ENCODE results near the gene PURA.

PURA gene

GRCh38 chr5:140112685-140113179 is 1.2 kb upstream of the PURA start:
- no peak overlapping the region for H3K4me3 ChIP-seq (ENCODE audit: low read length)
- H3K27me3 ChIP-seq (ENCODE audit: insufficient read depth, low read length), result peaks cover 54% of the 10 kb centered on the region
- H3K36me3 ChIP-seq (ENCODE audit: insufficient read depth, low read length), result no peaks in the 10 kb centered on the region
- H3K4me1 ChIP-seq (ENCODE audit: insufficient read depth, low read length), result peaks cover 37% of the 10 kb centered on the region
- H2AFZ ChIP-seq (ENCODE audit: low read depth, low read length), result no peak overlapping the region
- H3K9me3 ChIP-seq (ENCODE audit: low read length), result no peaks in the 10 kb centered on the region

GRCh38 chr5:140113180-140113698 is 670 bp upstream of the PURA start:
- H3K9me3 ChIP-seq (ENCODE audit: low read length), result no peaks in the 10 kb centered on the region
- H3K4me1 ChIP-seq (ENCODE audit: insufficient read depth, low read length), result peaks cover 37% of the 10 kb centered on the region
- H2AFZ ChIP-seq (ENCODE audit: low read depth, low read length), result peak overlapping the region; percentile 63
- no peaks in the 10 kb centered on the region for H3K36me3 ChIP-seq (ENCODE audit: insufficient read depth, low read length)
- H3K27me3 ChIP-seq (ENCODE audit: insufficient read depth, low read length), result peaks cover 52% of the 10 kb centered on the region
- peak overlapping the region; percentile 68 for H3K4me3 ChIP-seq (ENCODE audit: low read length)

GRCh38 chr5:140114341-140115185 is 654 bp downstream of the PURA start:
- Histone ChIP-seq H3K4me3 (ENCODE audit: low read length) (peak overlapping the region; percentile 68), H3K36me3 (ENCODE audit: insufficient read depth, low read length) (no peaks in the 10 kb centered on the region), H3K4me1 (ENCODE audit: insufficient read depth, low read length) (peaks cover 34% of the 10 kb centered on the region), H3K27me3 (ENCODE audit: insufficient read depth, low read length) (peaks cover 39% of the 10 kb centered on the region), H3K9me3 (ENCODE audit: low read length) (no peaks in the 10 kb centered on the region), H2AFZ (ENCODE audit: low read depth, low read length) (peak overlapping the region; percentile 46)

GRCh38 chr5:140115186-140115500 is 1.2 kb downstream of the PURA start:
- Histone ChIP-seq H3K4me1 (ENCODE audit: insufficient read depth, low read length) (peaks cover 34% of the 10 kb centered on the region), H2AFZ (ENCODE audit: low read depth, low read length) (no peak overlapping the region), H3K36me3 (ENCODE audit: insufficient read depth, low read length) (no peaks in the 10 kb centered on the region), H3K9me3 (ENCODE audit: low read length) (no peaks in the 10 kb centered on the region), H3K4me3 (ENCODE audit: low read length) (peak overlapping the region; percentile 68), H3K27me3 (ENCODE audit: insufficient read depth, low read length) (peaks cover 33% of the 10 kb centered on the region)

GRCh38 chr5:140116716-140117115 is 2.8 kb downstream of the PURA start:
- no peak overlapping the region for H3K4me3 ChIP-seq (ENCODE audit: low read length)
- H3K4me1 ChIP-seq (ENCODE audit: insufficient read depth, low read length), result peaks cover 34% of the 10 kb centered on the region
- H3K36me3 ChIP-seq (ENCODE audit: insufficient read depth, low read length), result no peaks in the 10 kb centered on the region

GRCh38 chr5:140117523-140117922 is 3.6 kb downstream of the PURA start:
- no peak overlapping the region for H3K4me3 ChIP-seq (ENCODE audit: low read length)
- no peaks in the 10 kb centered on the region for H3K36me3 ChIP-seq (ENCODE audit: insufficient read depth, low read length)
- H3K27me3 ChIP-seq (ENCODE audit: insufficient read depth, low read length), result peaks cover 10% of the 10 kb centered on the region
- no peak overlapping the region for H2AFZ ChIP-seq (ENCODE audit: low read depth, low read length)
- H3K9me3 ChIP-seq (ENCODE audit: low read length), result no peaks in the 10 kb centered on the region
- H3K4me1 ChIP-seq (ENCODE audit: insufficient read depth, low read length), result peaks cover 34% of the 10 kb centered on the region

More at GRCh38 chr5:140116716-140117115, 2.8 kb downstream of the PURA start:
- Histone ChIP-seq H3K27me3 (ENCODE audit: insufficient read depth, low read length) (peaks cover 18% of the 10 kb centered on the region), H2AFZ (ENCODE audit: low read depth, low read length) (no peak overlapping the region), H3K9me3 (ENCODE audit: low read length) (no peaks in the 10 kb centered on the region)

GRCh38 chr5:140118302-140118936 is 4.5 kb downstream of the PURA start:
- H3K4me1 ChIP-seq (ENCODE audit: insufficient read depth, low read length), result peaks cover 31% of the 10 kb centered on the region
- H3K36me3 ChIP-seq (ENCODE audit: insufficient read depth, low read length), result no peaks in the 10 kb centered on the region
- no peaks in the 10 kb centered on the region for H3K9me3 ChIP-seq (ENCODE audit: low read length)
- H2AFZ ChIP-seq (ENCODE audit: low read depth, low read length), result no peak overlapping the region
- H3K27me3 ChIP-seq (ENCODE audit: insufficient read depth, low read length), result peaks cover 2% of the 10 kb centered on the region
- no peak overlapping the region for H3K4me3 ChIP-seq (ENCODE audit: low read length)

- H3K27me3 ChIP-seq (ENCODE audit: insufficient read depth, low read length), result peaks cover under 1% of the 10 kb centered on the region
Measured at GRCh38 chr5:140125637-140126036, 11.7 kb downstream of the PURA start, which contains the start of gene IGIP. IGIP (plus strand) TSS chr5:140125937; CDS start chr5:140128477, 2,540 bp downstream.

GRCh38 chr5:140126315-140127012 is 12.6 kb downstream of the PURA start:
- Histone ChIP-seq H3K4me1 (ENCODE audit: insufficient read depth, low read length) (no peaks in the 10 kb centered on the region), H2AFZ (ENCODE audit: low read depth, low read length) (no peak overlapping the region), H3K9me3 (ENCODE audit: low read length) (no peaks in the 10 kb centered on the region), H3K4me3 (ENCODE audit: low read length) (no peak overlapping the region), H3K27me3 (ENCODE audit: insufficient read depth, low read length) (peaks cover 3% of the 10 kb centered on the region), H3K36me3 (ENCODE audit: insufficient read depth, low read length) (no peaks in the 10 kb centered on the region)

More at GRCh38 chr5:140125637-140126036, 11.7 kb downstream of the PURA start, which contains the start of gene IGIP:
- no peaks in the 10 kb centered on the region for H3K36me3 ChIP-seq (ENCODE audit: insufficient read depth, low read length)
- no peaks in the 10 kb centered on the region for H3K4me1 ChIP-seq (ENCODE audit: insufficient read depth, low read length)
- H3K9me3 ChIP-seq (ENCODE audit: low read length), result no peaks in the 10 kb centered on the region
- no peak within 1 kb of the TSS for H3K4me3 ChIP-seq (ENCODE audit: low read length)
- no peak within 1 kb of the TSS for H2AFZ ChIP-seq (ENCODE audit: low read depth, low read length)

- Histone ChIP-seq H3K4me3 (ENCODE audit: low read length) (no peak overlapping the region), H3K4me1 (ENCODE audit: insufficient read depth, low read length) (no peaks in the 10 kb centered on the region), H3K27me3 (ENCODE audit: insufficient read depth, low read length) (peaks cover 19% of the 10 kb centered on the region), H3K36me3 (ENCODE audit: insufficient read depth, low read length) (no peaks in the 10 kb centered on the region), H3K9me3 (ENCODE audit: low read length) (no peaks in the 10 kb centered on the region), H2AFZ (ENCODE audit: low read depth, low read length) (no peak overlapping the region)
Measured at GRCh38 chr5:140128376-140128775, 14.5 kb downstream of the PURA start.

GRCh38 chr5:140130949-140131733 is 17.2 kb downstream of the PURA start:
- Histone ChIP-seq H3K36me3 (ENCODE audit: insufficient read depth, low read length) (no peaks in the 10 kb centered on the region), H3K4me1 (ENCODE audit: insufficient read depth, low read length) (no peaks in the 10 kb centered on the region), H2AFZ (ENCODE audit: low read depth, low read length) (no peak overlapping the region), H3K4me3 (ENCODE audit: low read length) (no peak overlapping the region), H3K9me3 (ENCODE audit: low read length) (no peaks in the 10 kb centered on the region), H3K27me3 (ENCODE audit: insufficient read depth, low read length) (peaks cover 26% of the 10 kb centered on the region)

GRCh38 chr5:140131967-140132409 is 18.1 kb downstream of the PURA start:
- H2AFZ ChIP-seq (ENCODE audit: low read depth, low read length), result no peak overlapping the region
- no peak overlapping the region for H3K4me3 ChIP-seq (ENCODE audit: low read length)
- no peaks in the 10 kb centered on the region for H3K9me3 ChIP-seq (ENCODE audit: low read length)
- H3K36me3 ChIP-seq (ENCODE audit: insufficient read depth, low read length), result no peaks in the 10 kb centered on the region
- no peaks in the 10 kb centered on the region for H3K4me1 ChIP-seq (ENCODE audit: insufficient read depth, low read length)
- peaks cover 26% of the 10 kb centered on the region for H3K27me3 ChIP-seq (ENCODE audit: insufficient read depth, low read length)
